Measurements from ENCODE around the gene CRELD2. TPM values are rescaled to one million over a fixed set of nuclear protein-coding genes. Genes with fewer than 3 reads are reported as not detected.
A peak's percentile ranks its signal among the peaks of the same experiment; 100 is the strongest.

CRELD2 gene
- total and polyA plus RNA-seq, 2 of the 13 experiments (the other 11 are each of a cell fraction or from before 2014, with no cell fraction given), result 17.2 to 44.7 TPM

GRCh38 chr22:49958931-49959781 is 40.7 kb downstream of the CRELD2 start (continued):
- TF ChIP-seq SKIL (CRISPR knock-in tag; IDR thresholded peaks at IDR 0.05; ENCODE audit: borderline replicate concordance), result peak; percentile 56; the same call in 1 of the 2 replicates
- TF ChIP-seq ZBTB25 (CRISPR knock-in tag; IDR thresholded peaks at IDR 0.05), result peak; percentile 66
- TF ChIP-seq MTA1 (CRISPR knock-in tag; IDR thresholded peaks at IDR 0.05; ENCODE audit: borderline replicate concordance), result no peak
- no peak for TF ChIP-seq MBD4 (IDR thresholded peaks at IDR 0.05; ENCODE audit: borderline replicate concordance, low read length)
- TF ChIP-seq ZNF598 (CRISPR knock-in tag; IDR thresholded peaks at IDR 0.05; ENCODE audit: borderline replicate concordance), result peak; percentile 79; the same call in 1 of the 2 replicates
- no peak for TF ChIP-seq ZFP36 (IDR thresholded peaks at IDR 0.05; ENCODE audit: borderline replicate concordance, low read depth, low read length, partially characterized antibody)
- peak; percentile 29; the same call in 1 of the 2 replicates for TF ChIP-seq SSRP1 (CRISPR knock-in tag; IDR thresholded peaks at IDR 0.05)
- TF ChIP-seq ZBTB42 (CRISPR knock-in tag; IDR thresholded peaks at IDR 0.05), result no peak; the same call in 1 of the 2 replicates
- peak; percentile 91 for TF ChIP-seq PATZ1 (CRISPR knock-in tag; IDR thresholded peaks at IDR 0.05)
- peak; percentile 77; the same call in 1 of the 2 replicates for TF ChIP-seq BATF2 (CRISPR knock-in tag; IDR thresholded peaks at IDR 0.05)
- peak; percentile 21; the same call in 1 of the 2 replicates for TF ChIP-seq UBTF (CRISPR knock-in tag; IDR thresholded peaks at IDR 0.05)
- peak; percentile 63 for TF ChIP-seq ZNF883 (CRISPR knock-in tag; IDR thresholded peaks at IDR 0.05; ENCODE audit: not compliant biosample characterization)
- no peak; the same call in 1 of the 2 replicates for TF ChIP-seq ZNF121 (CRISPR knock-in tag; IDR thresholded peaks at IDR 0.05)
- TF ChIP-seq ZNF614 (CRISPR knock-in tag; IDR thresholded peaks at IDR 0.05; ENCODE audit: borderline replicate concordance), result 0 out of 2 replicates have a peak, but pooled peaks have one; percentile 15
- TF ChIP-seq SIX1 (CRISPR knock-in tag; IDR thresholded peaks at IDR 0.05; ENCODE audit: borderline replicate concordance), result no peak
- TF ChIP-seq ZNF18 (CRISPR knock-in tag; IDR thresholded peaks at IDR 0.05; ENCODE audit: insufficient replicate concordance), result peak; percentile 85
- no peak for TF ChIP-seq ZNF737 (CRISPR knock-in tag; IDR thresholded peaks at IDR 0.05; ENCODE audit: borderline replicate concordance)

Measured in HepG2 (cell line).